Measurements from ENCODE around the gene REG1A. TPM values are rescaled to one million over a fixed set of nuclear protein-coding genes. Genes with fewer than 3 reads are reported as not detected.

REG1A gene, protein sequence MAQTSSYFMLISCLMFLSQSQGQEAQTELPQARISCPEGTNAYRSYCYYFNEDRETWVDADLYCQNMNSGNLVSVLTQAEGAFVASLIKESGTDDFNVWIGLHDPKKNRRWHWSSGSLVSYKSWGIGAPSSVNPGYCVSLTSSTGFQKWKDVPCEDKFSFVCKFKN
- total RNA-seq (2022; extraction: Qiagen RNA extraction) = not detected in 5 replicates

DNA sequence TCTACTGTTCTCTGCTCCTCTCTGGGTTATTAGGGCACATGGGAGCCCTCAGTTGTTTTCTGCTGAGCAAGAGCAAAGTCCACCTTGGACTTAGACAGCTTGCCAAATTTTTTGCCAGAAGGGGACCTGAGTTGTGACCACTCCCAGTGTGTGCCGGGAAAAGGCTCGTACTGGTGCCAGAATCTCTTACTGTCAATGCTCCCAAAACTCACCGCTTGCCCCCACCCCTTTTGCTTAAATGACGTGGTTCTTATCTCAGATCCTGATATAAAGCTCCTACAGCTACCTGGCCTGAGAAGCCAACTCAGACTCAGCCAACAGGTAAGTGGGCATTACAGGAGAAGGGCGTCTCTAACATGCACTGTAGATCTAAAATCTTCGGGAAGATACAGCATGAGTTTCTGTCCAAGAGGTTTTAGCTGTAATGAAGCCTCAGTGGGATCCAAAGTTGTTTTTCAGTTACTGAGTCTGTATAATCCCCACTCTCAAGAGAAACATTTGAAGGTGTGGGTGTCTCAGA is at the start of gene REG1A:
Gene REG1A, plus strand, starts transcription at position 295 of the 520 bp plus-strand sequence. CDS start 374 bp downstream, outside the sequence.

DNA sequence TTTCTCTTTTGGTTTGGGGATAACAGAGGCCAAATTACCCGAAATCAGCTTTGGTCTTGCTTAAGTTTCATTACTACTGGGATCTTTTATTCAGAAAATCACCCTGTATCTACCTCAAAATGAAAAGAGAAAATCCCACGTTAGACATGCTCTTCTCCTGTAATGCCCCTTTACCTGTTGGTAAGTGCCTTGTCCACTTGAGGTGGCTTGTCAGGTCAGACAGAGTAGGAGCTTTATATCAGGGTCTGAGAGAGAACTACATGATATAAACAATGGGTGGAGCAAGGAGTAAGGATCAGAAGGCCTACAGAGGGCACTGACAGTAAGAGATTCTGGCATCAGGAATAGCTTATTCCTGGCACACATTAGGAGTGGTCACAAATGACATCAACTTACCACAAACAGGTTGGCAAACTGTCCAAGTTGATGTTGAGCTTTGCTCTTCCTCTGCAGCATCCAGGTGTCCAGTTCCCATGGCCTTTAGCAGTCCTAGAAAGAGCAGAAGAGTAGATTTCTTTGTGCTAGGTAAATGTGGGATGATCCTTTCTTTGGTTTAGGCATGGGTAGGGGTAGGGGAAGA is 32.4 kb upstream of the REG1A start, which contains the start of gene REG1B:
Gene REG1B, minus strand, starts transcription at position 209 of the 580 bp plus-strand sequence. CDS start 381 bp downstream, outside the sequence.

DNA sequence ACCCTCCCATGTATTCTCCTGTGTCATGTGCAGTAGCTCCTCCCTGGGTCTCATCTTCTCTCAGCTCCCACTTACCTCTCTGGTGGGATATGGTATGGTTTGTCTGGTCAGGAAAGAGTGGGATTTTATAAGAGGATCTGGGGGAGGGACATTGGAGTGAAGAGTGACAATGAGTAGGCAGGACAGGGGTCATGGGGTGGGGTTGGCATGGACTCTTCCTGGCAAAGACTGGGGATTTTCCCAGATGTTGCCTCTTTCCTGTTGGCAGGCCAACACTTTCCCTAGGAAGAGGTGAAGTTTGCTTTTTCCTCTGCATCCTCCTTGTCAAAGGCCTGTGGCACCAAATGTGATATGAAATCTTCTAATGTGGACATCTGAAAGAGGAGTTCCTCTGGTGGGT is 39.4 kb downstream of the REG1A start, which contains the start of gene REG3A:
Gene REG3A, minus strand, starts transcription at position 101 of the 400 bp plus-strand sequence. CDS start 348 bp downstream, outside the sequence.

Other genes with a start within 250 kb of the REG1A start
- gene REG3G, start 94.8 kb upstream of the REG1A start, total RNA-seq (2022; extraction: Qiagen RNA extraction) = not detected in 5 replicates
- gene REG1B, start 32.5 kb upstream of the REG1A start, total RNA-seq (2022; extraction: Qiagen RNA extraction) = not detected in 5 replicates
- not detected in 5 replicates for gene REG3A, start 39.3 kb downstream of the REG1A start, total RNA-seq (2022; extraction: Qiagen RNA extraction)

Data from A549 treated with dexamethasone at 1 μM for 4 hours (cell line).